DMS79 treated with DMSO at 0.1 percent for 48 hours (cell line): Measurements from ENCODE around the gene PCIF1.
"Not testable (repeated sequence)": the region's sequence is repeated elsewhere in the genome, so short reads cannot be mapped to it uniquely, and the experiment has no call there.

ENCODE experiments used
- DNase-seq: peaks from one replicate; lab custom pipeline; 2025; lab: John Stamatoyannopoulos, UW

The PCIF1 gene

GRCh38 chr20:45924391-45925261 is 9.9 kb upstream of the PCIF1 start:
- peak; percentile 2 for DNase-seq

GRCh38 chr20:45925821-45926506 is 8.5 kb upstream of the PCIF1 start:
- no peak for DNase-seq

- no peak for DNase-seq
Observed at GRCh38 chr20:45926731-45927070, 7.8 kb upstream of the PCIF1 start.

- DNase-seq = no peak
Observed at GRCh38 chr20:45927071-45927878, 7.2 kb upstream of the PCIF1 start.

GRCh38 chr20:45931680-45932079 is 2.8 kb upstream of the PCIF1 start:
- not testable (repeated sequence) for DNase-seq

GRCh38 chr20:45933266-45934045 is 1.0 kb upstream of the PCIF1 start:
- peak; percentile 64 for DNase-seq

- DNase-seq = peak; percentile 33
Observed at GRCh38 chr20:45934046-45934585, 367 bp upstream of the PCIF1 start.

GRCh38 chr20:45935416-45936046 is 1.0 kb downstream of the PCIF1 start:
- DNase-seq = no peak

- no peak for DNase-seq
Observed at GRCh38 chr20:45937765-45938164, 3.3 kb downstream of the PCIF1 start.

GRCh38 chr20:45938727-45939438 is 4.4 kb downstream of the PCIF1 start:
- DNase-seq = no peak

- no peak for DNase-seq
Observed at GRCh38 chr20:45940053-45940452, 5.6 kb downstream of the PCIF1 start.

GRCh38 chr20:45940469-45940868 is 6.0 kb downstream of the PCIF1 start:
- DNase-seq = no peak

GRCh38 chr20:45943613-45944012 is 9.1 kb downstream of the PCIF1 start:
- DNase-seq = no peak

GRCh38 chr20:45944151-45944964 is 9.9 kb downstream of the PCIF1 start:
- no peak for DNase-seq

GRCh38 chr20:45944965-45945677 is 10.6 kb downstream of the PCIF1 start:
- no peak for DNase-seq

GRCh38 chr20:45945678-45946148 is 11.2 kb downstream of the PCIF1 start:
- no peak for DNase-seq

- DNase-seq = no peak
Observed at GRCh38 chr20:45946149-45946970, 11.9 kb downstream of the PCIF1 start.
